Stimulated activated CD4-positive, alpha-beta T cell treated with anti-CD3 and anti-CD28 coated beads, Interleukin-12 subunit alpha, Interleukin-12 subunit beta, amount 100 ng/mL, for 24 hours (primary cell): ENCODE results near the gene PHPT1.
"Not testable (repeated sequence)": the region's sequence is repeated elsewhere in the genome, so short reads cannot be mapped to it uniquely, and the experiment has no call there.

Experiments used
- DNase-seq, 2 experiments: peaks; one replicate each; pipeline ENCODE4 v3.0.0-alpha.2; 2020; ENCODE audit warnings: low read depth in 2 of 2

Gene PHPT1

GRCh38 chr9:136849038-136849959 is at the start of gene PHPT1:
PHPT1 (plus strand) TSS chr9:136849409; CDS start chr9:136849431, 22 bp downstream.
- DNase-seq, result peak; percentile 93 to 95

- peak; percentile 64 to 81 for DNase-seq
Measured at GRCh38 chr9:136799854-136800657, 49.2 kb upstream of the PHPT1 start.

DNA sequence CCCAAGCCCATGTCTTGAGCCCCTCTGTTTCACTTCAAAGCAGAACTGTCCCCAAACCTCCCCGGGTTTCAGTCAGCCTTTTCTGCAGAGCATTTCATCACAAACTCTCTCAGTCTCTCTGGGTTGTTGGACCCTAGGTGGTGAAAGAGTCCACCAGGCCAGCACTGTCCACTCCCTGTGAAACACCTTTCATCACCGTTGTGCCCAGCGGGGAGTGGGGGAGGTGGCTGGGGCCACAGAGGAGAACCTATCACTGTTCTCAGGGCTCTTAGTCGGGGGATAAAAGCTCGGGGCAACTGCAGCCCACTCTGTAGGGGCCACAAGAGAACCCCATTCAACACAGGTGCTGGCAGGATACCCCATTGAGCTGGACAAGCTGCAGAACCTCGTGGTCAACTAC is 46.9 kb upstream of the PHPT1 start:
- no peak for DNase-seq

DNA sequence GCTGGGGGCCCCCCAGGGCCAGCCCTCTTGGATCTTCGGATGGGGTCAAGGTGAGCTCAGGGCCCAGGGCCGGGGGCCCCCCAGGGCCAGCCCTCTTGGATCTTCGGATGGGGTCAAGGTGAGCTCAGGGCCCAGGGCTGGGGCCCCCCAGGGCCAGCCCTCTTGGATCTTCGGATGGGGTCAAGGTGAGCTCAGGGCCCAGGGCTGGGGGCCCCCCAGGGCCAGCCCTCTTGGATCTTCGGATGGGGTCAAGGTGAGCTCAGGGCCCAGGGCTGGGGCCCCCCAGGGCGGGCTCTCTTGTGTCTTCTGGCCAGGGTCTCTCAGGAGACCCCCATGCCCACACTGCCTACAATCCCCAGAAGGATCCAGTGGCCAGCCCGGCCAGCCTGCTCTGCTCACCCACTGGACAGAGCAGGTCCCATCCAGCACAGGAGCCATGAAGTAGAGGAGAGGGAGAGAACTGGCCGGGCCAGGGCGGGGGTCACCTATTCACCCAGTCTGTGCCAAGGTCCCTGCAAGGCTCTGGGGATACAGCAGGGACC is 46.1 kb upstream of the PHPT1 start:
- not testable (repeated sequence) for DNase-seq

DNA sequence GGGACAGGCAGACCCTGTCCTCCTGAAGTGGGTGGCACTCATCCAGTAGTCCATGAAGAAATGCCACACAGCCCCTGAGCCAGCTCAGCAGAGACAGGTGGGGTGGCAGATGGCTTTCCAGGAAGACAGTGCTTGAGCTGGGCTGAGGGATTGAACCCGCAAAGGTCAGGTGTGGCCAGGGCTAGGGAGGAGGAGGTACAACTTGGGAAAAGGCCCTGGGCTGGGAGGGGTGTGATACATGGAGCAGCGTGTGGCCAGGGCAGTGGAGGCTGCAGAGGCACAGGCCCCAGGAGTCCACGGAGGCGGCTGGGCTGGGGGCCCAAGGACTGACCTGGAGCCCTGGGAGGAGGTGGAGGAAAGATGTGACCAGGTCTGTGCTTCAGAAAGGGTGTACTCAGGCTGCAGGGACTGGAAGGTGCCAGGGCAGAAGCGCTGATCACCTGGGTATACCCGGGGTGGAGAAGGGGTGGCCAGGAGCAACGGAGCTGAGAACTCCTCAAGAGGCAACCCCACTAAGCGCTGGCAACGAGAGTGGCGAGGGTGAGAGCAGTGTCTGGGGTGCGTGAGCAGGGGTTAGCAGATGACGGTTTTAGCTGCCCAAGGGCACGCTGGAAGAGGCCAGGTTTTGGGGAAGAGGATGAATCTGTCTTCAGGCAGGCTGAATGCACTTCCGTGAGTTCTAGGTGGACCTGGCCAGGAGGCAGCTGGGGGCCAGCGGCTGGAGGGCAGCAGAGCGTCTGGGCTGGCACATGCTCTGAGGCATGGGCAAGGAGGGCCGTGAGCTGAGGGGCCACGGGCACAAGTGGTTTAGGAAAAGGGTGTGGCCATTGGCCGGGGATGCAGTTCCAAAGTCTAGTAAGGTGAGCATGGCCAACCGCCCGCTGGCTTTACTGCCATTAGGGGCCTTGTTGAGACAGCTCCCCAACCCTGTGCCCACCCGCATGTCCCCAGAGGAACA is 45.4 kb upstream of the PHPT1 start:
- no peak for DNase-seq

- no peak for DNase-seq
Measured at GRCh38 chr9:136804509-136805206, 44.6 kb upstream of the PHPT1 start.

- DNase-seq, result no peak
Measured at GRCh38 chr9:136805207-136805740, 43.9 kb upstream of the PHPT1 start.

GRCh38 chr9:136806067-136806466 is 43.1 kb upstream of the PHPT1 start:
- no peak for DNase-seq

DNA sequence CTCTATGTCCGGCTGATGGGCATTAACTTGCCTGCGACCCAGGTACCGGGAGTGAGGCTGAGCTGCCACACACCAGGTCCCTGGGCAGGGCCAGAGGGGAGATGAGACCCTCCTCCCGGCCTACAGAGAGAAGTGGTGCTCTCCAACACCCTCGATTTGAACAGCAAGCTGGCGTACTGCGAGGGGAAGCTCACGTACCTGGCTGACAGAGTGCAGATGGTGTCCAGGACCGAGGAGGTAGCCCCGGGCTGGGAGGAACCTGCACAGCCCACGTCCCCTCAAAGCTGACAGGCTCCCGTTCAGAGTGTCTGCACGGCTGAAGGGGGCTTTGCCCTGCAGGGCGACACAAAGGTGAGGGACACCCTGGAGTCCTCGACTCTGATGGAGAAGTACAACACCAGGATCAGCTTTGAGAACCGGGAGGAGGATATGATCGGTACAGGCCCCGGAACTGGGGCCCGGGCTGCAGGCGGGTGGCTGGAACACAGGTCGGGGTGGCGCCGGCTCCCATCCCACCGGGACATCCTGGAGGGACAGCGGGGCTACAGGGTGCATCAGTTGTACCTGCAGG is 42.5 kb upstream of the PHPT1 start:
- no peak for DNase-seq

- peak; percentile 61 to 72 for DNase-seq
Measured at GRCh38 chr9:136807281-136808074, 41.7 kb upstream of the PHPT1 start, which contains the start of gene RABL6. RABL6 (plus strand) TSS chr9:136807948; CDS start chr9:136808197, 249 bp downstream.

DNA sequence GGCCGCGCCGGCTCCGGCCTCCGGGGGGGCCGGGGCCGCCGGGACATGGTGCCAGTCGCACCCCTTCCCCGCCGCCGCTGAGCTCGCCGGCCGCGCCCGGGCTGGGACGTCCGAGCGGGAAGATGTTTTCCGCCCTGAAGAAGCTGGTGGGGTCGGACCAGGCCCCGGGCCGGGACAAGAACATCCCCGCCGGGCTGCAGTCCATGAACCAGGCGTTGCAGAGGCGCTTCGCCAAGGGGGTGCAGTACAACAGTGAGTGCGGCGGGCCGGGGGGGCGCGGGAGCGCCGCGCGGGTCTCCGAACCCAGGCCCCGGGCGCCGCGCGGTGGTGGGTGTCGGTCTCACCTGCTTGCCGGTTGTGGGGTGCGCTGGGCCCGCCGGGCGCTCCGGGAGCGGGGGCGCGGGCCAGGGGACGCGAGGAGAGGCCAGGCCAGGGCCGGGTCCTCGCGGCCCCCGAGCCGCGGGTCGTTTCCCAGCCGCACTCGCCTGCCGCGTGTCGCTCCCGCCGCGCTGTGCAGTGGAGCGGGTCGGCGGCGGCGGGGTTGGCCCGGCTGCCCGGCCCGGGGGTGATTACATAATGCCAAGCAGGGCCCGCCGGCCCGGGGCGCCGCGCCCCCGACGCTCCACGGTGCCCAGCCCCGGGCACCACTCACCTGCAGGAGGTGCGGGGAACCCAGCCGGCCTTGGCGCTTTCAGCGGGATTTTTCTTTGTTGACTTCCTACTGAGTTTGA is 41.0 kb upstream of the PHPT1 start:
- no peak for DNase-seq

GRCh38 chr9:136808806-136809158 is 40.4 kb upstream of the PHPT1 start:
- DNase-seq, result no peak

GRCh38 chr9:136814725-136815421 is 34.3 kb upstream of the PHPT1 start:
- DNase-seq, result no peak

- DNase-seq, result no peak
Measured at GRCh38 chr9:136815422-136815782, 33.8 kb upstream of the PHPT1 start.

DNA sequence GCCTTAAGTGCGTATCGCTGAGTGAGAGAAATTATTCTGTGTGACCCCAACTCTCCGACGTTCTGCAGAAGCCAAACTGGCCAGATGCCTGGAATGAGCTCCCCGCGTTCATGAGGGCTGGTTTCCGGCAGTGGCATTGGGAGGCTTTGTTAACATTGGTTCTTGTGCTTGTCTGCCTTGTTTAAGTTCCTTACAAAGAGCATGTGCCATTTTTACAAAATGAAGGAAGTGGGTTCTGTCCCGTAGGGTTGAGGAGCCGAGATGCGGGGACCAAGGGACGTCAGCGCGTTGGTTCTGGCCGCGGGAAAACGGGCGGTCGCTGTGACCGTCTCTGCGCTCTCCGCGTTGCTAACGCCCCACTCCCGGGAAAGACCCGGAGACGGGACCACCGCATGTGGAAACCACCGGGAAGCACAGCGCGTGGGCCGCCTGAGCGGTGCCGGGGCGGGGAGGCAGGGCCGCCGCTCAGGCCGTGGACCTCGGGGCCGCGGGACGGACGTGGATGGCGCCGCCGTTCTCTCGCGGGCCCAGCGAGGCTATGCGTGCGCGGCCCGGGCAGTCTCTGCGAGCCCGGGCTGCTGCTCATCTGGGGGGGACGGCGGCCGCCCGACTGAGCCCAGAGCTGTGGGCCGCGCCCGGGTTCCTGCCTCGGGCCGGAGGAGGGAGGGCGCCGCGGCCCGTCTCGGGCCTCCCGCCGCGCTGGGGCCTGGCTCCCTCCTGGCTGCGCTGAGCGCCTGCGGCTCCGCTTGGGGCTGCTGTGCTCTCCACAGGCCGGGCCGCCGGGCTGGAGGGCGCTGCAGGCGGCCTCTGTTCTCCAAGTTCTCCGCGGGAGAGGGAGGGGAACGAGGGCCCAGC is 28.0 kb upstream of the PHPT1 start:
- DNase-seq, result no peak

DNA sequence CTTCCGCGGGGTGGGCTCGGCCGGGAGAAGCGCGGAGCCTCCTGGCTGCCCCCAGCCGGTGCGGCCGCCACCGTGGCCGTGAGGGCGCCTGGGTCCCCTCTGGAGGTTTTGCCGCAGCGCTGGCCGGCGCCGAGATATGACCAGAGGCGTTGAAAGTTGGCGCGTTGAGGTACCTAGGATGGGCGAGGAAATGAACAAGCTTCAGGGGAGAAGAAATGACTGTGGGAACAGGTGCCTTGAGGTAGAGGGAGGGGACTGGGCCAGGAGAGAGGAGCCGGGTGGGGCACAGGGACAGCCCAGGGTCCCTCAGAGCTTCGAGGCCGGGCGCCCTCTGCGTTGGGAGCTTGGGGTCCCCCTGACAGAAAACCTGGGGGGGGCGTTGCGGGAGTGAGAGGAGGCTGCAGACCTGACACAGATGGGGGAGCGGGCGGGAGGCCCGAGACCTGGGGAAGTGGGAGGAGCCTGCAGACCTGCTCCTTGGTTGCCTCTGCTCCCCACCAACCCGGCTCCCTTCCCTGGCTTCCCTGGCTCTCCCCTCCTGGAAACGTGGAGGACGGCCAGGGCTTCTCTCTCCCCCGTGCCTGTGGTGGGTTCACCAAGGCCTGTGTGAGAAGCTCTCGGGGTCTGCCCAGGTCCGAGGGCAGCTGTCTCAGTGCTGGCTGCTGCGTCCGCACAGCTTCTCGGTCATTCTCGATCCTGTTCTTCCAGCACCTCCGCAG is 27.2 kb upstream of the PHPT1 start:
- no peak for DNase-seq
